ENCODE results near the gene POU3F1.

GRCh38 chr1:38025664-38026063, 20.9 kb downstream of the POU3F1 start:
- TF ChIP-seq, protein P1, sequence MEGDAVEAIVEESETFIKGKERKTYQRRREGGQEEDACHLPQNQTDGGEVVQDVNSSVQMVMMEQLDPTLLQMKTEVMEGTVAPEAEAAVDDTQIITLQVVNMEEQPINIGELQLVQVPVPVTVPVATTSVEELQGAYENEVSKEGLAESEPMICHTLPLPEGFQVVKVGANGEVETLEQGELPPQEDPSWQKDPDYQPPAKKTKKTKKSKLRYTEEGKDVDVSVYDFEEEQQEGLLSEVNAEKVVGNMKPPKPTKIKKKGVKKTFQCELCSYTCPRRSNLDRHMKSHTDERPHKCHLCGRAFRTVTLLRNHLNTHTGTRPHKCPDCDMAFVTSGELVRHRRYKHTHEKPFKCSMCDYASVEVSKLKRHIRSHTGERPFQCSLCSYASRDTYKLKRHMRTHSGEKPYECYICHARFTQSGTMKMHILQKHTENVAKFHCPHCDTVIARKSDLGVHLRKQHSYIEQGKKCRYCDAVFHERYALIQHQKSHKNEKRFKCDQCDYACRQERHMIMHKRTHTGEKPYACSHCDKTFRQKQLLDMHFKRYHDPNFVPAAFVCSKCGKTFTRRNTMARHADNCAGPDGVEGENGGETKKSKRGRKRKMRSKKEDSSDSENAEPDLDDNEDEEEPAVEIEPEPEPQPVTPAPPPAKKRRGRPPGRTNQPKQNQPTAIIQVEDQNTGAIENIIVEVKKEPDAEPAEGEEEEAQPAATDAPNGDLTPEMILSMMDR (IDR thresholded peaks at IDR 0.05): no peak
- TF ChIP-seq POLR2A (IDR thresholded peaks at IDR 0.05): no peak

Measured in thyroid gland (tissue), 4 donors.